Mucosa of gallbladder (tissue), 1 donor: Measurements from ENCODE around the gene PHACTR1. TPM values are rescaled to one million over a fixed set of nuclear protein-coding genes. Genes with fewer than 3 reads are reported as not detected.

Experiments used
- DNase-seq: peaks from one replicate; pipeline ENCODE4 v3.0.0-alpha.2; 2020; ENCODE audit warnings: low spot score
- total RNA-seq: library from RNA; stranded (reverse); gene quantifications from one replicate; pipeline ENCODE4 v1.2.1, GENCODE V29; 2021
- donor health status: DM: no; HTN: no; CAD: no.

Gene PHACTR1
- total RNA-seq, 1 donor from 2014 or later: 14.6 TPM

- DNase-seq: no peak
Observed at GRCh38 chr6:12848964-12849808, 132.6 kb downstream of the PHACTR1 start.

GRCh38 chr6:12849809-12850198, 133.2 kb downstream of the PHACTR1 start:
- no peak for DNase-seq

- DNase-seq: no peak
Observed at GRCh38 chr6:12851123-12851695, 134.6 kb downstream of the PHACTR1 start.

GRCh38 chr6:12861603-12862002, 145.0 kb downstream of the PHACTR1 start:
- no peak for DNase-seq

GRCh38 chr6:12865117-12865516, 148.6 kb downstream of the PHACTR1 start:
- DNase-seq: no peak

GRCh38 chr6:12865671-12866181, 149.2 kb downstream of the PHACTR1 start:
- DNase-seq: no peak

- DNase-seq: no peak
Observed at GRCh38 chr6:12866422-12867029, 150.0 kb downstream of the PHACTR1 start.

GRCh38 chr6:12869816-12870432, 153.4 kb downstream of the PHACTR1 start:
- no peak for DNase-seq

GRCh38 chr6:12873691-12874090, 157.1 kb downstream of the PHACTR1 start:
- no peak for DNase-seq

- no peak for DNase-seq
Observed at GRCh38 chr6:12875051-12875450, 158.5 kb downstream of the PHACTR1 start.

- no peak for DNase-seq
Observed at GRCh38 chr6:12878741-12879140, 162.2 kb downstream of the PHACTR1 start.

- DNase-seq: no peak
Observed at GRCh38 chr6:12882761-12883290, 166.3 kb downstream of the PHACTR1 start.

- no peak for DNase-seq
Observed at GRCh38 chr6:12884983-12885382, 168.4 kb downstream of the PHACTR1 start.

GRCh38 chr6:12886961-12887775, 170.6 kb downstream of the PHACTR1 start:
- DNase-seq: no peak

- DNase-seq: no peak
Observed at GRCh38 chr6:12890171-12890790, 173.7 kb downstream of the PHACTR1 start.

- no peak for DNase-seq
Observed at GRCh38 chr6:12891595-12891994, 175.0 kb downstream of the PHACTR1 start.

GRCh38 chr6:12892151-12892550, 175.6 kb downstream of the PHACTR1 start:
- DNase-seq: no peak

- DNase-seq: no peak
Observed at GRCh38 chr6:12893036-12893435, 176.5 kb downstream of the PHACTR1 start.

GRCh38 chr6:12895721-12896120, 179.2 kb downstream of the PHACTR1 start:
- DNase-seq: no peak

GRCh38 chr6:12896208-12896733, 179.7 kb downstream of the PHACTR1 start:
- DNase-seq: no peak
